SK-N-MC (cell line): ENCODE measurements around the gene KRTAP1-1.
"Not testable (repeated sequence)": the region's sequence is repeated elsewhere in the genome, so short reads cannot be mapped to it uniquely, and the experiment has no call there.

Experiments used
- EZH2 ChIP-seq: fragments of 200-600 bp; sonication (generic); IDR thresholded peaks from one replicate; pipeline ENCODE4 v1.6.1; 2017; ENCODE audit warnings: antibody characterized with exemption
- POLR2AphosphoS5 ChIP-seq: IDR thresholded peaks from 2 replicates; pipeline ENCODE4 v1.6.1; 2012; ENCODE audit warnings: mild to moderate bottlenecking, low read depth, low read length, borderline replicate concordance

GRCh38 chr17:41034346-41034935 is 6.8 kb downstream of the KRTAP1-1 start, which contains the start of gene KRTAP1-3:
- TF ChIP-seq EZH2, POLR2AphosphoS5: not testable (repeated sequence)
